SKM-1 (cell line): Measurements from ENCODE around the gene CD101.
A peak's percentile ranks its signal among the peaks of the same experiment; 100 is the strongest.
"Not testable (repeated sequence)": the region's sequence is repeated elsewhere in the genome, so short reads cannot be mapped to it uniquely, and the experiment has no call there.

Source experiments
- DNase-seq: peaks from one replicate; lab custom pipeline; 2025; ENCODE audit not compliant: unreplicated experiment; lab: John Stamatoyannopoulos, UW

Gene CD101

DNA sequence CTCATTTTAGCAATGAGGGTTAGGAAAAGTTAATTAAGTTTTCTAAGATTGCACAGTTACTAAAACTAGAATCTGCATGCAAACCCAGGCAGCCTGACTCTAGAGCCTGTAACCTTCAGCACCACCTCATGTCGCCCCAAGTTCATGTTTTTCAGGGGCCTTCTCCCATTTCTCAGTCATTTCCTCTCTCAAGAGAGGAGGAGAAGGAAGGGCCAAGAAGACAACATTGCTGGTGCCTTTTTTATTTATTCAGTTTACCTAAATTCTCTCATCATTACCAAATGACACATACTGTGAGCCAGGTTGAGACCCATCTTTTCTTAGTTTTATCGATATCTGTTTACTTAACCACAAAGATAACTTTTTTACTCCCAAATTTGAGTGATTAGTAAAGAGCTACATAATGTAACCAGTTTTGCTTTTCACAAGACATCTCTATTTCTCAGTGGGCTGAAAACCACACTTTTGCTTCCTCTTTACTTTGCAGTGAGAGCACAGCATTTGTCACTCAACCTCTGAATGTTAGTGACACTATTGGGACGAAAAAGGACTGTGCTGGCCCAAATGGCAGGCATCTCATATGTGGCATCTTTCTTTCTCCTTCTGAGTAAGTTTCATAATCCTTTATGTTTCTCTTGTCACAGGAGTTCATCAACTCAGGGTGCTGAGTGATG, at the start of gene CD101:
TSS of gene CD101 (plus strand) at position 507 of the 674 bp plus-strand sequence. CDS start at position 565, 58 bp downstream.
- DNase-seq, result peak; percentile 82

- DNase-seq, result no peak
Observed at GRCh38 chr1:116952738-116953275, 48.8 kb upstream of the CD101 start.

DNA sequence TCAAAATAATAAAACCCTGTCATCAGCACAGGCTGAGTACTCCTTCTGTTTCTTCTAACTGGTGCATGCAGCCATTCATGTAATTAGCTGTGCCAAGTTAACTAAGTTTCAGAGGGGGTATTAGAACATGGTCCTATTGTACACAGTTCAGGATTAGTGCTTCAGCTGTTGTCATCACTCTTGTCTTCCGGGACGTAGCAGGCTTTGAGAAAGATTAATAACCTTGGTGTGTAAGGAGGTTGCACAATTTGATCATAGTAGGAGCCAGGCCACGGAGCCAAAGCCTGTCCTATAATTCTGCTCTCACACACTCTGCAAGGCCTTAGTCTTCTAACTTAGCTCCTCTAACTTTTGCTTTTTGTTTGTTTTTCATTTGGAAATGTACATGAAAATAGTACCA, 47.1 kb upstream of the CD101 start:
- DNase-seq, result no peak

- DNase-seq, result no peak
Observed at GRCh38 chr1:116956378-116956777, 45.2 kb upstream of the CD101 start.

DNA sequence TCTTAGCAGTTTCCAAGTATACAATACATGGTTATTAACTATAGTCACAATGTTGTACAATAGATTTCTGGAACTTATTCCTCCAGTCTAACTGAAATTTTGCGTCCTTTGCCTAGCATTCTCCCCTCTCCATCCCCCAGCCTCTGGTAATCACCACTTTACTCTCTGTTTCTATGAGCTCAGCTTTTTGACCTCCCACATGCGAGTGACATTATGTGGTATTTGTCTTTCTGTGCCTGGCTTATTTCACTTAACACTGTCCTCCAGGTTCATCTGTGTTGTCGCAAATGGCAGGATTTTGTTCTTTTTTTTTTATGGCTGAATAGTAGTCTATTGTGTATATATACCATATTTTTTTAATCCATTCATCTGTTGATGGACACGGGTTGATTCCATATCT, 43.9 kb upstream of the CD101 start:
- DNase-seq, result no peak

GRCh38 chr1:116958110-116958509, 43.5 kb upstream of the CD101 start:
- no peak for DNase-seq

GRCh38 chr1:116958977-116959376, 42.6 kb upstream of the CD101 start:
- DNase-seq, result no peak

- no peak for DNase-seq
Observed at GRCh38 chr1:116961606-116962005, 40.0 kb upstream of the CD101 start.

- DNase-seq, result no peak
Observed at GRCh38 chr1:116962987-116963639, 38.4 kb upstream of the CD101 start.

DNA sequence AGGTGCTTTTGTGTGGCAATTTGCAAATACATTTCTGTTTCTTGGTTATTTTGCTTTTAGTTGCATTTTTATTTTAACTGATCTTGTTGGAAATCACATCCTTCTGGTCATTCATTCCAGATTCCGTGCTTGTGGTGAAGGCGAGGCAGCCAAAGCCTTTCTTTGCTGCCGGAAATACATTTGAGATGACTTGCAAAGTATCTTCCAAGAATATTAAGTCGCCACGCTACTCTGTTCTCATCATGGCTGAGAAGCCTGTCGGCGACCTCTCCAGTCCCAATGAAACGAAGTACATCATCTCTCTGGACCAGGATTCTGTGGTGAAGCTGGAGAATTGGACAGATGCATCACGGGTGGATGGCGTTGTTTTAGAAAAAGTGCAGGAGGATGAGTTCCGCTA, 34.8 kb upstream of the CD101 start:
- no peak for DNase-seq

DNA sequence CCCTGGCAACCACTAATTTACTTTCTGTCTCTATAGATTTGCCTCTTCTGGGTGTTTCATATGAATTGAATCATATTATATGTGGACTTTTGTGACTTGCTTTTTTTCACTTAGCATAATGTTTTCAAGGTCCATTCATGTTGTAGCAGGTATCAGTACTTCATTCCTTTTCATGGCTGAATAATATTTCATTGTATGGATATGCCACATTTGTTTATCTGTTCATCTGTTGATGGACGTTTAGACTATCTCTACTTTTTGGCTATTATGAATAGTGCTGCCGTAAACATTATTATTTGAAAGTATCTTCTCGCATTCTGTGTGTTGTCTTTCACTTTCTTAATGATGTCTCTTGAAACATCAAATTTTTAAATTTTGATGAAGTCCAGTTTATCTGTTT, 32.8 kb upstream of the CD101 start:
- DNase-seq, result no peak

GRCh38 chr1:116971258-116971860, 30.2 kb upstream of the CD101 start:
- no peak for DNase-seq

- DNase-seq, result no peak
Observed at GRCh38 chr1:116971965-116972673, 29.4 kb upstream of the CD101 start.

DNA sequence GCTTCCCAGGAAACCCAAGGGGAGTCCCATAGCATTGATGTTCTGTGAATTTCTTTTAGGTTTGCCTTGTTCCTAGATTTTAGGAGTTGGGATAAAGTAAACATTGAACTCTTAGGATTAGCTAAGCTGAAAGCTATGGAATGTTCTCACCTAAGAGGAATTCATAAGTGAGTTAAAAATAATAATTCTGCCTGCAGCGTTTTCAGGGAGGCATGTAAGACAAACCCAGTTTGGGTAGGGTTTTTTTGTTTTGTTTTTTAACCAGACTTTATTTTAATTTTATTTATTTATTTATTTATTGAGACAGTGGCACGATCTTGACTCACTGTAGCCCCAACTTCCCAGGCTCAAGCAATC, 28.9 kb upstream of the CD101 start:
- DNase-seq, result no peak

- DNase-seq, result not testable (repeated sequence)
Observed at GRCh38 chr1:116980309-116980708, 21.3 kb upstream of the CD101 start.

DNA sequence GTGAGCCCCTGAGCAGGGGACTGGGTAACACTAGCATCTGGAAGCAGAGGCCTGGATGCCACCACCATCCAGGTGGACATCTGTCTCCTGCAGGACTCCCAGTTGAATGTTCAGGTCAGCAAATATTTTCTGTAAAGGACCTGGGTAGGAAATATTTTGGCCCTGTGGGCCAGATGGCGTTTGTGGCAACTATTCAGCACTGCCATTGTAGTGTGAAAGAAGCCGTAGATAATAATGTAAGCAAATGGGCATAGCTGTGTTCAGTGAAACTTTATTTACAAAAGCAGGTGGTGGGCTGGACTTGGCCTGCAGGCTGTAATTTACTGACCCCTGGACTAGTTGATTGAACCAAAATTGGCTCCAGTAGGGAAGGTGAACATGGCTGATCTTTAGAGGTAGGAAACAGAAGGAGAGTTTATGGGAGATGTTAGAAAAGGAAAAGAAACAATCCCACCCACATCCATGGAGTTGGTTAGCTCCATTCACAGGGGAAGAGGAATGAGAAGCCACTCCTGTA, 20.0 kb upstream of the CD101 start:
- no peak for DNase-seq

- no peak for DNase-seq
Observed at GRCh38 chr1:116982319-116983004, 19.1 kb upstream of the CD101 start.

GRCh38 chr1:116983112-116983511, 18.4 kb upstream of the CD101 start:
- DNase-seq, result no peak

GRCh38 chr1:116983678-116984077, 17.9 kb upstream of the CD101 start:
- no peak for DNase-seq

DNA sequence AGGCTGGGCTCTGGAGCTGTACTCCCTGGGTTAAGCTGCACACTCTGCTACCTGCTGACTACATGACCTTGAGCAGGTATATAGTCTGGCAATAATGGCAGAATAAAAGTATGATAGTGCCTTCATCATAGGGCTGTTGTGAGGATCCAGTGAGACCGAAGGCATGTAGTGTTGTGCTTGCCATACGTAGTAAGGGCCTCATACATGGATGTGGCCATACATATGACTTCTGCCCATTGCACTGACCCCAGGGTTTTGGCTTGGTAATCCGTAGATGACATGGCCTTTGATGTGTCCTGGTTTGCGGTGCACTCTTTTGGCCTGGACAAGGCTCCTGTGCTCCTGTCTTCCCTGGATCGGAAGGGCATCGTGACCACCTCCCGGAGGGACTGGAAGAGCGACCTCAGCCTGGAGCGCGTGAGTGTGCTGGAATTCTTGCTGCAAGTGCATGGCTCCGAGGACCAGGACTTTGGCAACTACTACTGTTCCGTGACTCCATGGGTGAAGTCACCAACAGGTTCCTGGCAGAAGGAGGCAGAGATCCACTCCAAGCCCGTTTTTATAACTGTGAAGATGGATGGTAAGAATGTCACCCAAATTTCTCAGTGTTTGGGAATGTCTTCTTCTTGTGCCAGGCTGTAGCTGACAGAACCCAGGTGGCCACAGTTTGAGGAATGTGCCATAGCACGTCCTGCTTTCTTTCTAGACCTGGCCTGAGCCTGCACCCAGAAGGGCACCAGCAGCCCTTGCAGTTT, 17.0 kb upstream of the CD101 start:
- no peak for DNase-seq
